Kasumi-1 (cell line): ENCODE data around the gene SIPA1L3.
"Not testable (repeated sequence)": the region's sequence is repeated elsewhere in the genome, so short reads cannot be mapped to it uniquely, and the experiment has no call there.

ENCODE experiments used
- DNase-seq, 2 experiments: peaks; one replicate each; lab custom pipeline; 2025; lab: John Stamatoyannopoulos, UW

Gene SIPA1L3

DNA sequence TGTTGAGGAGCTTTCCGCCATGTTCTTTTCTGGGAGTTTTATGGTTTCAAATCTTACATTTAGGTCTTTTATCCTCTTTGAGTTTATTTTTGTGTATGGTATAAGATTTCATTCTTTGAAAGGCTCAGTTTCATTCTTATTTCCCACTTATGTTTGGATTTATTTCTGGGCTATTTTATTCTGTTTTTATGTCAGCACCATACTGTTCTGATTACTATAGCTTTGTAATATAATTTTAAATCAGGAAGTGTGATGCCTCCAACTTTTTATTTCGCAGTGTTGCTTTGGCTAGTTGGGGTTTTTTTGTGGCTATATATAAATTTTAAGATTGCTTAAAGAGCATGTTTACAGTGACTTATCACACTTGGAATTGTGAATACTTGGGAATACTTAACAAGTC is 135.1 kb downstream of the SIPA1L3 start:
- no peak for DNase-seq

DNA sequence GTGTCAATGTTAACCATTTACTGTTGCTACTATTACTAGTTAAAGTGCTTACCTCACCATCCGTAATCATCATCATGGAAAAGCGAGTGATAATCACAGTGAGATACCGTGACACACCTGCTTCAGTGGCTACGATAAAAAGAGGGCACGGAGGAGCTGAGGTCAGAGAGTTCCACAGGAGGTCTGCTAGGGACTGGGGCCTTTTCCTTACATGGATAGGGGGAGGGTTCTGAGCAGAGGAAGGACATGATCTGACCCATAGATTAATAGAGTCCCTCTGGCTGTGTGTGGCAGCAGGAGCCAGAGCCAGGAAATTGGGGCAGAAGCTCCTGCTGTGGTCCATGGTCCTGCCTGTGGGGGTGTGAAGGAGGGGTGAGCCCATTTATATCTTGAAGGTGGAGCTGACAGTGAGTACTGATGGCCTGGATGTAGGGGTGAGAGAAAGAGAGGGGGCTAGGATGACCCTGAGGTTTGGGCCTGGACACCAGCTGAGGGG is 136.7 kb downstream of the SIPA1L3 start:
- DNase-seq: no peak

DNA sequence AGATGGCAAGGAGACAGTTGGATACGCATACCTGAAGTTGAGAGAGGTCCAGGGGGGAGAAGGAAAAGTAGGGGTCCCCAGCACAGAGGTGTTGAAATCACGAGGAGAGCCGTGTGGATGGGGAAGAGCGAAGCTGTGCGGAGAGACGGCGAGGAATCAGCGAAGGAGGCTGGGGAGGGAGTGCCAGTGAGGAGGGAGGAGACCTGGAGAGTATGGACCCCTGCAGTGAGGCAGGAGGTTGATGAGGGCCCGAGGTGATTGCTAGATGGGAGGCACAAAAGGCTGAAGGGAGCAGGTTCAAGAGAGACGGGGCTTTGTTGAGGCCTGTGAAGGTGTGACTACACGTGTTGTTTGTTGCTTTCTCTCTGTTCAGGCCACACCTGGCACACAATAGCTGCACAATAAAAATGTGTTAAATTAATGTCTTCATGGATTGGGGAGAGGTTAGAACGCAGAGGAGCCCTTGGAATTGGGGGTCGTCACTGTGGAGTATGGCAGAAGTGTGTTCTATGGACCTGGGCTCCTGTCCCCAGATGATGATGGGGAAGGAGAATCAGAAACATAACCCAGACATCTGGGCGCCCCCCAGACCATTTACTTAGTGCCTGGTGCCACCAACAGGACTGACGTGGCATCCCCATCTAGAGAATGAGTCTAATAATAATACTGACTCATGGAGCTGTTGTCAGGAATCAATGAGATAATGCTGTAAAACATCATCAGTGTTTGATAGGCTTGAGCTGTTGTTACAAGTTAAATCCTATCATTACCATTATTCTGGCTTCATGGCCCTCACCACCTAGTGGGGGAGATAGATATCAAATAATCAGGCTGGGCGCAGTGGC is 137.5 kb downstream of the SIPA1L3 start:
- DNase-seq: no peak

DNA sequence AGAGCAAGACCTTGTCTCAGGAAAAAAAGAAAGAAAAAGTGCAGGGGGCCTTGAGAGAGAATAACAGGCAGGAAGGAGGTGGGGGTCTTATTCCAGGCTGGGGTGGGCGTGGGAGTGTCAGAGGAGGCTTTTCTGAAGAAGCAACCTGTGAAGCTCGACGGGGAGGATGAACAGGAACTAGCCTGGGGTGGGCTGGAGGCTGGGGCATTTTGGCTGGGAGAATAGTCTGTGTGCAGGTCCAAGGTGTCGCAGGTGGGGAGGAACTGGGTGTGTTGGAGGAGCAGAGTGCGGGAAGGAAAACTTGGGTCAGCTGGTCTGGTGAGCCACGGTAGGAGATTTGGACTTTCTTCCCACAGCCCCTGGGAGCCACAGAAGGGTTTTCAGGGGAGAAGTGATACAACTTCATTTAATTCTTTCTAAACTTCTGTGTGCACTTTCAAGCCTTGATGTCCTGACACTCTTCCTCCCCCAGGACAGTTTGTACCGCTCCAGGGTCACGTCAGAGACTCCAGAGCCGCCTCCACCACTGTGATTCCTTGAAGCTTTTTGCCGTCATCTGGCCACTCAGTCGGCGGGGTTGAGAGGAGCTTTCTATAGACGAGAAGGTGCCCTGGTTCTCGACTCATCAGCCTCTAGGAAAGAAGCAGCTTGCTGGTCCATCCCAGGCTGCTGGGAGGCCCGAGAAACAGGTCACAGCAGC is 138.7 kb downstream of the SIPA1L3 start:
- DNase-seq: no peak

DNA sequence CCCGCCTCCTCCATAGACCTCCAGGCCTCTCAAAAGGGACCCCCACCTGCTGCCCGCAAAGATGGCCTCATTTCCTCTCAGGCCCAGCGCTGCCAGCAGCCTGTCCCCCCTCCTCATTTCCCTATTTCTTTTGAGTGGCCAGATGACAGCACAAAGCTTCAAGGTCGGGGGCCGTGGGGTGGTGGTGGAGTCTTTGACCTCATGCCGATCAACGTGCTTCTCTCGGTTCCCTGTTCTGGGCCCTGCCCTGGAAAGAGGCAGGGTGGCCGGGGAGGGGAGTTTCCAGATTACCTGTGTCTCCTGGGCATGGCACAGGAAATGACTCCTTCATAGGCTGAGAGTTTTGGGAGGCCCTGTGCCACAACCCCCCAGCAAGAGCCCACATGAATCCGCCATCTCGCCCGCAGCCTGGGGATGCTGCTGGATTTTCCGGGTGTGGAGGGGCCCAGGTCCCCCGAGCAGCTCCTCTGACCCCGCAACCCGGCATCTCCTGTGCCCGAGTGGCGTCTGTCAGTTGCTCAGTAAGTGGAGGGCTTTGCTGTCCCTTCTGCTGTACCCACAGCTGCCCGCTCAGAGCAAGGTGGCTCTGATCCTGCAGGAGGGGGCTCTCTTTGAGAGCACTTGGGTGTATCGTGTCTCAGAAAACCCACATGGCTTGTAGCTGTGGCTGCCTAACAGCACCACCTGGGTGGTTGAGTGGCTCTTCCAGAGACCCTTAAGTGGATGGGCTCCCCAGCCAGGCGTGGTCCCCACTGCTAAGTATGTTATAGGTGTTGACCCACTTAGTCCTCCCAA is 139.4 kb downstream of the SIPA1L3 start:
- DNase-seq: no peak

DNA sequence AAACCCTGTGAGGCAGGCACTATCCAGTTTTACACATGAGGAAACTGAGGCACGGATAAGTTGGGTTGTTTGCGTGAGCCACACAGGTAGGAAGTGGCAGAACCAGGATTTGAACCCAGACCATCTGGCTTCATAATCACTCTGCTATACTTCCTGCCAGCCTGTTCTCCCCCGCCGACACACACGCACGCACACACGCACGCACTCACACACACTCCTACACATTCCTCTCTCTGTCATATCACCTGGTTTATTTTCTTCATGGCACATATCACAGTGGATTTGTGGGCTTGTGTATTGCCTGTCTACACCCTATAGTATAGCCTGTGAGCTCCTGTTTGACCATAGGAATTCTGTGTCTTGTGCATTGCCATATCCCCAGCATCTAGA is 140.0 kb downstream of the SIPA1L3 start:
- no peak for DNase-seq

DNA sequence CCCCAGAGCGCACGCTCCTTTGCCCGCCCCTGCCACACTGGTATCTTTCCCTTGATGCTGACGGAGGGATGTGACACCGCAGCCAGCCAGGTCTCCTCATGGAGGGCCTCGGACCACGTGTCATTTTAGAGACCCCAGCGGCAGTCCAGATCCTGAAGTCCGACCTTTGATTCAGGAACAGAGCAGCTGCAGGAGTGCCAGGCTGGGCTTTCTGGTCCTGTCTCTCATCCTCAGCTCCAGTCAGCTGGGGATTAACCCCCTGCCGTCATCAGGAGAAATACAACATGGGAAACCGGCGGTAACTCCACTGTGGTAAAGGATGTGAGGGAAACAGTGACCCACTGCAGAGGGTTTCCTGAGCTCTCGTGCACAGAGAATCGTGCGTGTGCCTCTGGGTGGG is 140.6 kb downstream of the SIPA1L3 start:
- no peak for DNase-seq

DNA sequence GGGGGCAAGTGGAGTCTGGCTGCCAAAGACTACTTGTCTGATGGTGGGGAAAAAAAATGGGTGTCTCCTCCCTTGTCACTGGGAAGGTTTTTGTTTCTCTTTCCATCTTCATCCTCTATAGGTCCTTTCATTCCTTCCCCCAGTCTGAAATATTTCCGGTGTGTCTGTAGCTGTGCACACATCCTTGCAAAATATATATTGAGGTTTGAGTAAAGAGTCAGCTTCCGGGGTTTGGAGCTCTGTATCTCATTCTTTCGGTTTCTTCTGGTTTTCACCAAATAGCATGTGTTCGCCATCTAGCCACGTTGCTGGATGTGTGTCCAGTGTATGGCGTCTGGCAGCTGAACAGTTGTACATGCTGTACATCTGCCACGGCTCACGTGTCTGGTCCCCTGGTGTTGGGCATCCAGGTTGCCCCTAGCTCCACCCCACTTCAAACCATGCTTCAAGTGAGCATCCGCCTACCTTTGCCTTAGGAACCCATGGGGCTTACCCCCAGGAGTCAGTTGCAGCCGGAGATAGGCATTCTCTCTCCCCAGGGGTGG is 142.2 kb downstream of the SIPA1L3 start:
- peak; percentile 90 to 92 for DNase-seq

DNA sequence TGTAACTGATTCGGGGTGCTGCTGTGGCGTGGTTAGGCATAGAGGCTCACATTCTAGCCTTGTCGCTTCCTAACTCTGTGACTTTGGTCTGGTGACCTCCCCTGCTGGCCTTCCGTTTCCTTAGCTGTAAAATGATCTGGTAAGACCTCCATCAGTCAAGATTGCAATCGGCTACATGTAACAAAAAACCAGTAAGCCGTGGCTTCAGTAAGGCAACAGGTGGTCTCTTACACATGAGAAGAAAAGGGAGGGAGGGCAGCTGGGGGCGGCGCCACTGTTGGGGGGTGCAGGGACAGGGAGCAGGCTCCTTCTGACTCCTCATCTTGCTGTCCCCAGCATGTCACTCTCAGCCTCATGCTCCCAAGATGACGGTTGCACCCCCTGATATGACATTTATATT is 148.0 kb downstream of the SIPA1L3 start:
- no peak for DNase-seq

DNA sequence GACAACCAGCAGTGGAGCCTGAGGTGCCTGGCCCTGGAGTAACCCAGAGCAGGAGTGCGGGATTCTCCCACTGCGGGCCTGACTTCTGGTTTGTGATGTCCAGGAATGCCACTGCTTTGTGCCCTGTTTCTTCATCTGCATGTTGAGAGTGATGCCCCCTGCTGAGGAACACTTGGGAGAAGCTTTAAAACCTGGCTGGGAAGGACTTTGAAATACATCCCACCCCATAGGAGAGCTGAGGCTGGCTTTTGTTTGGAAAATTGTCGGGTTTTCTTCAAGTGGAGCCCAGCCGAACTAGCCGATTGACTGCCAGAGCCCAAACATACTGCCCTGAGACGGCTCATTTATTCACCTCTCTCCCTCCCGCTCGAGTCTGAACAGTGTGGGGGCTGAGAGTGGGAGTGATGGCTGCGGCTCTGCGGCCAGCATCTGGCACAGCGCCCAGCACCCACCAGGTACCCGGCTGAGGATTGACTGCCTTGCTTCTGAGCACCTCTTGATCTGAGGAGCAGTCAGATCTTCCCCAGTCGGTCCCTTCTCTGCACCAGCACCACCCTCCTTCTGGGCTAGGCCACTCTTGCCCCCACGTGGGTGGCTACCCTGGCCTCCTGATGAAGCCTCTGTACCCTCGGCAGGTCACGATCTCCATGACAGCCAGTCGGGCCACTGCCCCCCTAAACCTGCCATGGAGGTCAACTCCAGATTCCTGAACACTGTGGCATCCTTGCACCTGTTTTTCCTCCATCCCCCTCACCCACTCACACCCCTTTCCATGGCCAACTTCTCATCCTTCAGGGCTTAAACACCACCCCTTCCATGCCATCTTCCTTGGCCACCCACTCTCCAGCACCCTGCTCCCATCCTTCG is 148.9 kb downstream of the SIPA1L3 start:
- DNase-seq: no peak

DNA sequence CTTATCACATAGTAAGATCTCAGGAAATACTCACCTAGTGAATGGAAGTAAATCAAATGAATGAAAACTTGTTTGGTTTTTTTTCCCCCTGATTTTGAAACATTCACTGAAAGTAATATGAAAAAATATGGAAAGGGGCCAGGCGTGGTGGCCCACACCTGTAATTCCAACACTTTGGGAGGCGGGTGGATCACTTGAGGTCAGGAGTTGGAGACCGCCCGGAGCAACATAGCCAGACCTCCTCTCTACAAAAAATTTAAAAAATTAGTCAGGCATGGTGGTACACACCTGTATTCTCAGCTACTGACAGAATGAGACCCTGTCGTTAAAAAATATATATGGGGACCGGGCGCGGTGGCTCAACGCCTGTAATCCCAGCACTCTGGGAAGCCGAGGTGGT is 149.6 kb downstream of the SIPA1L3 start:
- DNase-seq: no peak

DNA sequence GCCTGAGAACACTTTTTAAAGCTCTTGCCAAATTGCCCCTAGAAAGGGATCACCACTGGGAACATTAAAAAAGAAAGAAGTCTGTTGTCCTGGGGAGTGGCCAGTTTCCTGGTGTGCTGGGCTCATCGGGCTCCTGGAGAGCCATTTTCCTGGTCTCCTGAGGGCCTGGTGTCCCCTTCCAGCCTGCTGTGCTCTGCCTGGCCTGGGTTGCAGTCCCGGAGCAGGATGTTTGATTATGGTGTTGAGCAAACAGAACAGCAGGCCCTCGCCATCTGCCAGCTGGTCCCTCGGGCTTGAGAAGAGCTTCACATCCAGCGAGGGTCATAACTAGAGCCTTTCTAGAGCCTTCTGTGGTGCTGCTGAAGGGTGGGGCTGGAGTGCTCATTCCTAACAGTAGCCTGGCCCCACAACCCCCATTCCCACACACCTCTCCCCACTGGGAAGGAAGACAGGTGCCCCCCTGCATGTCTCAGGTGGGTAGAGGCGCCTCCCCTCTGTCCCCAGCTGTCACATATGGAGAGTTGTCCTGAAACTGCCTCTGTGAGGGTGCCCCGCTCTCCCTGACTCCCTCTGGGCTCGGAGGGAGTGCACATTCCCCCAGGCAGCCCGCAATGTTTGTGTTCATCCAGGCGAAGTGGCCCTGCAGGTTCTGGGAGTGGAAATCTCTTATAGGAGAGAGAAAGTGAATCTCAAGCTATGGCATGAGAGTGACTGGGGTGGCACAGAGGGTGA is 151.1 kb downstream of the SIPA1L3 start:
- DNase-seq: no peak

DNA sequence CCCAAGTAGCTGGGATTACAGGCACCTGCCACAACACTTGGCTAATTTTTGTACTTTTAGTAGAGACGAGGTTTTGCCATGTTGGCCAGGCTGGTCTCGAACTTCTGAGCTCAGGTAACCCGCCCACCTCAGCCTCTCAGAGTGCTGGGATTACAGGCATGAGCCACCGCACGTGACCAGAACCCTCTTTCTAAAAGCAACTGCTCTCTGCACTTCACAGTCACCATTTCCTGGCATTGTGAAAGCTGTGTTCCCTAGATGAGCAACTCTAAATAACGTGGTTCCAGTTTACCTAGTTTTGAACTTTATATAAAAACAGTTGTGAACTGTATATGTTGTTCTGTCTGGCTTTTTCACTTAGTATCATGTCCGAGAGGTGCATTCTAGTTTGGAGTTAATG is 152.9 kb downstream of the SIPA1L3 start:
- DNase-seq: peak in 1 of 2 experiments; percentile 15

DNA sequence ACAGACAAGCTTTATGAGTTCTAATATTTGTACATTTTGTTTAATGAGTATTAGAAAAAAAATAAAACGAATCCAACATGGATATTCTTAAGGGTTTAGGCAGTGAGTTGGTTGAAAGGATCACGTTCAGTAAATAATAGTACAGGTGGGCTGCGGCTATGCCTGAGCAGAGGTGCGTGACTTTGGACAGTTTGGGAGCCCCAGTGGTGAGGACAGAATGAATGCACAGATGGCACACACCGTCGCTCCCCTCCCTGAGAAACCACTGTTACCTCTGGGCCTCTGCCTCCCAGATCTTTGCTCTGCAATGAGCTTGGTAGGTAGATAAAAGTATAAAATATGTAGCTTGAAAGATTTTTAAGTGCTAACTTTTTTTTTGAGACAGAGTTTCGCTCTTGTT is 153.3 kb downstream of the SIPA1L3 start:
- no peak for DNase-seq

DNA sequence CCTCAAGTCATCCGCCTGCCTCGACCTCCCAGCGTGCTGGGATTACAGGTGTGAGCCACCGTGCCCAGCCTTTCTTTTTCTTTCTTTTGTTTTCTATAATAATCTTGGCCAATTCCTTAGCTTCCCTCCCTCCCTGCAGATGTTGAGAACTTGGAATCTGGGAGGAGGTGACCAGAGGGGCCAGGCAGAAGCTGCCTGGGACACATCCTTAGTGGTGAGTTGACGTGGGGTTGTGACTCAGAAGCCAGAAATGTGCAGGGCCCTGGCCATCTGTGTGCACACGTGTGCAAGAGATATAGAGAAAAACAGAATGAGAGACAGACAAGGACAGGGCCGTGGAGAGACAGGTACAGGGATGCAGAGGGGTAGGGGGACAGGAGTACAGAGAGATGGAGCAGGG is 154.3 kb downstream of the SIPA1L3 start:
- DNase-seq: no peak

DNA sequence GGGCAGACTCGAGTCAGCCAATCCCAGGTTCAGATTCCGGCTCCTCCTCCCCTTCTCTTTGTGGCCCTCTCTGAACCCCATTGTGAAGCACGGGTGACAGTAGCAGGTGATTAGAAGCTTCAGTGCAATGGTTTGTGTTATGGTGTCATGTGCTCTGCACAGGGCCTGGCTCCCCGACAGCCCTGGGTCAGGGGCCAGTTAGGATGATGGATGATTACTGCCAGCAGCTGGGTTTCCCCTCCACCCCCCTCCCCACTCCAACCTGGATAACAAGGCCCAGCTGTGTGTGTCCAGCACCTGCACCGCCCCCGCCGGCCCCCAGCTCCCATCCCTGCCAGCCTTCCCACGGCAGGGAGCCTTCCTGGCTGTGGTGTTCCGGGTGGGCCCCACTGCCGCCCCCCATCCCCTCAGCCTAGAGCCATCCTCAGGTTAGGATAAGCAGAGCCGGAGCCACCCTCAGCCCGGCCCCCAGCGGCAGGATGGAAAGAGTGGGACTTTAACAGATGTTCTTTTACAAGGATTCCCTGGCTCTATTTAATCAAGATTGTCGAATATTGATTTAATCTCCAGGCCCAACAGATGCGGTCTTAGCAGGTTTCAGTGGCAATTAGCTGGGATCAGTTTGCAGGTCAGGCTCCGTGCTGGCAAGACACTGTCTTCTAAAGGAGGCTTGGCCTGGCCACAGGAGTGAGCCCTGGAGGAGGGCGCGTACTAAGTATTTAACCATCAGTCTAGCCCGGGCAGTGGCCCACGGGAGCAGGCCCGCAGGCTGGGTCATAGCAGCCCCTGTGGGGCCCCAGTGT is 156.2 kb downstream of the SIPA1L3 start:
- no peak for DNase-seq

DNA sequence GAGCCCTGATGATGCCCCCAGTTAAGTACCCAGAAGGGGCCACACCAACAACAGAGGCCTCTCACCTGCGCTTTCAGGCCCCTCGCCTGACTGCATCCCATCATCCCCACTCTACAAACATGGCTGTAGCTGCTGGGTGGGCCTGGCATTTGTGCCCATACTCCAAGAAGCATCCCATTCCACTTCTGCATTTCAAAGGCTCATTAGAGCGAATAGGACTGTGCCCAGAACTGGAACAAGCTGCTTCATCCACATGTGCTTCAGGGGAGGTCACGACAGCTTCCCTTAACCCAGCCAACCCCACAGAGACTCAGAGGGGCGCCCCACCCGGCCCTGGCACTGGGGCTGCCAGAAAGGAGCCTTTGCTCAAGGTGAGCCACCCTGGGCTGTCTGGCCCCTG is 156.9 kb downstream of the SIPA1L3 start:
- DNase-seq: no peak

DNA sequence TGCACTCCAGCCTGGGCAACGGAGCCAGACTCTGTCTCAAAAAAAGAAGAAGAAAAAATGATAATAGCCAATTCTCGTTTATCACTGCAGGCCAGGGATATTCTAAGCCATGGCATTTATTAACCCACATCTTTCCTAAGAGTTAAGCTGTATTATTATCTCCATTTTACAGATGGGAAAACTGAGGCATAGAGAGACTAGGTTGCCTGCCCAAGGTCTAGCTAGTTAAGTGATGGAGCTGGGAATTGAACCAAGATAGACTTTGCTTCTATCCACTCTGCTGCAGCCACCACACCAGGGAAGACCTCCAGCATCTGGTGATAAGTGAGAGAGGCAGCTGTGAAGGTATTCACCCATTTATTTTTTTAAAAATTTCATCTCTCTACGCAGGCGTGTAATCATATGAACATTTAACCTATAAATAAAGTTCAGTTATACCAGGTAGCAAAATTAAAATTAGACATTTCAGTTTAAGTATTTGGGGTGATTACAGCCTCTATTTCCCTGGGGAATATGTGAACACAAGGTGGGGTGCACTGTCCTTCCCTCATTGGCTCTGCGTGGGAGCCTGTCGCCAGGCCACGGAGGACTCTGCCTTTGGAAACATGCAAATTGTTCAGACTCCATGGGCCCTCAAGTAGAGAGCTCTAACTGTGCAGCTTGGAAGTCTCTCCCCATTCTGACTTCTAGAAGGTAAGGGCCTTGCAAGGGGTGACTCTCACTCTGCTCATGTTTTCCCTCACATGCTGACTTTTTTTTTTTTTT is 157.8 kb downstream of the SIPA1L3 start:
- no peak for DNase-seq

DNA sequence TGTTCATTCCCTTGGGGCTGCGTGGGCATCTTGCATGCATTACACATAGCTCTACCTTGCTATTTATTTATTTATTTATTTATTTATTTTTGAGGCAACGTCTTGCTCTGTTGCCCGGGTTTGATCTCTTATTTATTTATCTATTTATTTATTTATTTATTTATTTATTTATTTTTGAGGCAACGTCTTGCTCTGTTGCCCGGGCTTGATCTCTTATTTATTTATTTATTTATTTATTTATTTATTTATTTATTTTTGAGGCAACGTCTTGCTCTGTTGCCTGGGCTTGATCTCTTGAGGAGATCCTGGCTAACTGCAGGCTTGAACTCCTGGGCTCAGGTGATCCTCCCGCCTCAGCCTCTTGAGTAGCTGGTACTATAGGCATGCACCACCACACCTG is 158.8 kb downstream of the SIPA1L3 start:
- not testable (repeated sequence) for DNase-seq
